LNCAP (cell line): ENCODE data around the gene EWSR1.

Experiments
- CTCF ChIP-seq: fragments of 450-650 bp; IDR thresholded peaks from 2 replicates; pipeline ENCODE4 v1.5.1; 2017; ENCODE audit warnings: mild to moderate bottlenecking

EWSR1 gene

GRCh38 chr22:29334148-29334547 lies 66.1 kb downstream of the EWSR1 start:
- no peak for TF ChIP-seq CTCF

GRCh38 chr22:29334696-29335344 lies 66.8 kb downstream of the EWSR1 start:
- TF ChIP-seq CTCF = no peak

- no peak for TF ChIP-seq CTCF
Observed at GRCh38 chr22:29335656-29336055, 67.6 kb downstream of the EWSR1 start.

- no peak for TF ChIP-seq CTCF
Observed at GRCh38 chr22:29336751-29337490, 68.9 kb downstream of the EWSR1 start.

GRCh38 chr22:29337631-29338284 lies 69.7 kb downstream of the EWSR1 start:
- no peak for TF ChIP-seq CTCF

GRCh38 chr22:29338398-29338797 lies 70.3 kb downstream of the EWSR1 start:
- TF ChIP-seq CTCF = no peak

GRCh38 chr22:29339381-29340235 lies 71.5 kb downstream of the EWSR1 start:
- TF ChIP-seq CTCF = no peak
